GM12875 (cell line): ENCODE measurements around the gene LPAR3.
"Not testable (repeated sequence)": the region's sequence is repeated elsewhere in the genome, so short reads cannot be mapped to it uniquely, and the experiment has no call there.

ENCODE experiments used
- H3K4me3 ChIP-seq: one replicate; pipeline ENCODE4 v1.5.1; 2011; ENCODE audit warnings: low read depth, low read length, control low read depth
- CTCF ChIP-seq: IDR thresholded peaks from 2 replicates; pipeline ENCODE4 v1.5.1; 2011; ENCODE audit warnings: low read depth, mild to moderate bottlenecking, control low read depth, inconsistent platforms, low read length, moderate library complexity, borderline replicate concordance; ENCODE audit not compliant: insufficient read depth

Gene LPAR3

GRCh38 chr1:84919461-84919970 lies 26.5 kb upstream of the LPAR3 start:
- no peak overlapping the region for H3K4me3 ChIP-seq
- no peak for TF ChIP-seq CTCF

DNA sequence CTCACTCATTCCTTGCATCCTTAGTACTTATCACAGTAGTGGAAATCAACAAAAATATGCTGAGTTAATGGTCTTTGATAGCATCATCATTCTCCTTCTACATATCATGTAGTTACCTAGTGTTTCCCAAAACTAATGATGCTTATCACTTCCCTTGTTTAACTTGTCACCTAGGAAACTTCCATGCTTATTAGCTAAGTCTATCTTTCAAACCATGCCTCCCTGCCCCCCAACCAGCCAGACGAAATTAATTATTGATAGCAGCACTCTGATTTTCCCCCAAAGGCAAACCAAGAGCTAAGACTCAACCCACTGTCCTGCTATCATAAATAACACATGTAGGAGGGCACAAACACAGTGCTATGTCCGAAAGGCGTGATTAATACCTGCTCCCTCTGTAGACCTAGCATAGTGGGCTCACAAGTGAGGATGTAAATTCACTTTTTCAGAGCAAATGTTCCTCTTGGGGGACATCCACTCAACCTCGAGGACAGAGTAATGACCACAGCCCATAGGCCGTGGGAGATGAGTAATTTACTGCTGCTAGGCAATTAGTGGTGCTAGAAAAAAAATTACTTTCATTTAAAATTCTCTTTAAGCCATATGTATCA lies 25.8 kb upstream of the LPAR3 start:
- no peak for TF ChIP-seq CTCF

DNA sequence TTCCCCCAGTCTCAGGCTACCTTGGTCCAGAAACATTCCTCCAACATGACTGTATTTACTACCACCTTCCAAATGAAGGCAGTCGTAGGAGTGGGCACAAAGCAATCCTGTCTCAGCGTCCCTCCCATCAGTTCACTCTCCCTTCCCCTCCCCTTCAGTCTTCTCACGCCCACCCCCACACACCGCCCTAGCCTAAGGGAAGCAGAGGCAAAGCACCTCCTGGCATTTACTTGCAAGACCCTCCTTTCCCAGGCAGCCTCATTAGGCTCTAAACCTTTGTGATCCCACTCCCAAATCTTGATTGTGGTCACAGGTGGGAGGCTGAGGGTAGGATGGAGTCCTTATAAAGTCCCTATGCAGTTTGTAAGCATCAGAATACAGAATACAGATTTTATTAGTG lies 23.9 kb upstream of the LPAR3 start:
- TF ChIP-seq CTCF, result no peak
- H3K4me3 ChIP-seq, result no peak overlapping the region

More for the DNA sequence above, 25.8 kb upstream of the LPAR3 start:
- no peak overlapping the region for H3K4me3 ChIP-seq

DNA sequence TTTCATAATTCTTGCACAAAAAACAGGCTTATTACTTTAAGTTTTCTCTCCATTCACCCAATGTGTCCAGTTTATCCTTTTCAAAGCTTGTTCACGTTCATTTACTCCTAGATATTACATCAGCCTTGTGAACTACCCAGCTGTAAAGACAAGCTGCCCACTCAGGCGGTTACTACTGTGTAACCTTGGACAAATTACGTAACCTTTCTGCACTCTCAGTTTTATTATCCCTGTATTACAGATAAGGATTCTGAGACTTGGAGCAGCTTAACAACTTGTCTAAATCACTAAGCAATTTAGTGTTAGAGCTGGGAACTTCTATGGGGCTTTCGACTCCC lies 20.5 kb upstream of the LPAR3 start:
- TF ChIP-seq CTCF, result no peak
- no peak overlapping the region for H3K4me3 ChIP-seq

DNA sequence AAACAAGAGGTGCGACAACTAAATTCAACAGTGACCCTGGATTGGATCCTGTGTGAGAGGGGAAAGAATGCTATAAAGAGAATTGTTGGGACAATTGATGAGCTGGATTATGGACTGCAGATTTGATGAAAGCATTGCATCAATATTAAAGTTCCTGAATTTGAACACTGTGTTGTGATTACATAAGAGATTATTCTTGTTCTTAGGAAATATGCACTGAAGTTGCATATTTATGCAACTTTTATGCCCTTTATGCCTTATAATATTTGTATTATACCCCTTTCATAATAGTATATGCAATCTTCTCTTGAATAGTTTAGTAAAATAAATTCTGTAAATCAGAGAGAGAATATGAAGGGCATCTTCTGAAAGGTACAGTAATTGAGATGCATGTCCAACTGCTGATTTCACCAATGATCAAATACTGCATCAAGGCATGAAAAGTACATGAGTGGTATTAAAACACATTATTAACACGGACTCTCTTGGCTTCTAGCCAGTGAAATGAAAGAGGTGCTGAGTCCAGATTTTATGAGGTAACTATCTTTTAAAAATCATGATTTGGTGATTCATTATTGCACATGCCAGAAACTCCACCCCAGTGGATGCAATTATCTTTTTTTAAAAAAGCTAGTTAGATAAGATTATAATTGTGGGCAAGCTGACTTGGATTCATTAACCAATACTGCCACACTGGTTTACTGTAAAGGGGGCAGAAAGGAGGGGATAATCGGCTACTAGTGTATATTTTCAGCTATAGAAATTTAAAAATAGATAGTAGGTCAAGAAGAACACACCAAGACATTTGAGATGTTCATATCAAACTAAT lies 19.9 kb upstream of the LPAR3 start:
- H3K4me3 ChIP-seq, result no peak overlapping the region
- no peak for TF ChIP-seq CTCF

DNA sequence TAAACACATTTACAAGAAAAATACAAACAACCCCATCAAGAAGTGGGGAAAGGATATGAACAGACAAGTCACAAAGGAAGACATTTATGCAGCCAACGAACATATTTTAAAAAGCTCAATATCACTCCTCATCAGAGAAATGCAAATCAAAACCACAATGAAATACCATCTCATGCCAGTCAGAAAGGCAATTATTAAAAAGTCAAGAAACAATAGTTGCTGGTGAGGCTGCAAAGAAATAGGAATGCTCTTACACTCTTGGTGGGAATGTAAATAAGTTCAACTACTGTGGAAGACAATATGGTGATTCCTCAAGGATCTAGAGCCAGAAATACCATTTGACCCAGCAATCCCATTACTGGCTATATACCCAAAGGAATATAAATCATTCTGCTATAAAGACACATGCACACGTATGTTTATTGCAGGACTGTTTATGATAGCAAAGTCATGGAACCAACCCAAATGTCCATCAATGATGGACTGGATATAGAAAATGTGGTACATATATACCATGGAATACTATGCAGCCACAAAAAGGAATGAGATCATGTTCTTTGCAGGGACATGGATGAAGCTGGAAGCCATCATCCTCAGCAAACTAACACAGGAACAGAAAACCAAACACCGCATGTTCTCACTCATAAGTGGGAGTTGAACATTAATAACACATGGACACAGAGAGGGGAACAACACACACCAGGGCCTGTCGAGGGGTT lies 15.9 kb upstream of the LPAR3 start:
- not testable (repeated sequence) for H3K4me3 ChIP-seq

DNA sequence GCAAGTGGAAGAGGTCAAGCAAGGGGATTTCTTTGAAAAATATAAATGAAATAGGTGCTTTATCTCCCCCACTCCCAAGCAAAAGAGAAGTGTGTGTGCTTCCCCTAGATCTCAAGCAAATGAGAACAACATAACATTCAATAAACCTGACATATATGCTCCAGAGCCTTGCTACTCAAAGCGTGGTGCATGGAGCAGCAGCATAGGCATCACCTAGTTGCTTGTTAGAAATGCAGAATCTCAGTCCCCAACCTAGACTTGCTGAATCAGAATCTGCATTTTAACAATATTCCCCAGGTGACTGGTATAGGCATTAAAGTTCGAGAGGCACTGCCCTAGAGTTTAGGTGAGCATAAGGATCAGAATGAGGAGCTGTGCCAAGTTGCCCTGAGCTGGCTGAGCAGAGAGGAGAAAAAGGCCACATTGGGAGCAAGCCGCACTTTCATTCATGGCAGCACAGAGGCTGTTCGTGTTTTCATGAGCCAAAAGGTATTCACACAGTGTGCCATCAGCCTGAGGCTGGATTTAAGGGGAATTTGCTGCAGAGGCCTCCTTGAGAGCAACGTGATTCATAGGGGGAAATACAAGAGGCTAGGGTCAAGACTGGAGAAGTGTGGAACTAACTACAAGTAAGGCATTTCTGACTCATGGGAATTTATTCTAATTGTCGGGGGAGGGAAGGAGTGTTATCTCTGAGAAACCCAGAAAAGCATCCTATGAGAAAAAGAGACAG lies 14.3 kb upstream of the LPAR3 start:
- no peak overlapping the region for H3K4me3 ChIP-seq
- TF ChIP-seq CTCF, result no peak

GRCh38 chr1:84902727-84903126 lies 9.7 kb upstream of the LPAR3 start:
- not testable (repeated sequence) for H3K4me3 ChIP-seq
